ENCODE data around the gene MACF1. TPM values are rescaled to one million over a fixed set of nuclear protein-coding genes. Genes with fewer than 3 reads are reported as not detected.
A peak's percentile ranks its signal among the peaks of the same experiment; 100 is the strongest.

The MACF1 gene
- total and polyA plus RNA-seq, 4 donors = 284 to 366 (median 329) TPM

DNA sequence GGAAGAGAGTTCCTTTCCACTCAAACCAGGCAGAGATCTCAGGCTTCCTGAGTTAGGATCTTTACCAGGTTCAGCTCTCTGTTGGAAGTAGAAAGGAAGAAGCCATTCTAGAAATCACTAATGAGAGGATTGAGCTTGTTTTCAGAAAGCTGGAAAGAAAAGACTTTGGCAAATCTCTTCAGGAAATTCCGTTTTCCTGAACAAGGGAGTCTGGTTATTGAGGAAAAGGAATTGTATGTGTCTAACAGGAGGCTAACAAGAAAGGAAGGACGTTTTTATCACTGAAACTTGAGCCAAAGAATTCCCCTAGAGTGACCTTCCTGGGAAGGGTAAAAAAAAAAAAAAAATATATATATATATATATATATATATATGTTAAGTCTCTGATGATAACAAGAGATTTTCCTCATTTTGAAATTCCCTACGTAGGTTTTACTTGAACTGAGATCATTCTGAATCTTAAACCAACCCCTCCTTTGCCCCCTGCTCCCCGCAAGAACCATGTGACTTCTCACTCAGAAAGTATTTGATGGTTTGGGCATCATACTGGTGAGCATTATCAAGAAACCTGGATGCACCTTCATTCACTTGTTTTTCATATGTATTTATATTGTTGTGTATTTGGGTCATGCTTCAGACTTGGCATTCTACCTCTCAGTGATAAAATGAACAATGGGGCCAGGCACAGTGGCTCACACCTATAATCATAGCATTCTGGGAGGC lies 188.5 kb downstream of the MACF1 start:
- Histone ChIP-seq H3K9me3 (ENCODE audit: control insufficient read depth, insufficient read depth, low read length) (peaks cover 1% of the 10 kb centered on the region), H3K27me3 (ENCODE audit: control insufficient read depth, insufficient read depth, low read length) (no peaks in the 10 kb centered on the region), H3K4me3 (ENCODE audit: low read depth, low read length) (no peak overlapping the region), H3K27ac (ENCODE audit: low read depth, low read length) (peak overlapping the region; percentile 79), H3K36me3 (ENCODE audit: control insufficient read depth, insufficient read depth, low read length) (peaks cover 19% of the 10 kb centered on the region), H3K4me1 (ENCODE audit: control insufficient read depth, insufficient read depth, low read length) (peaks cover 24% of the 10 kb centered on the region)
- DNase-seq (ENCODE audit: low read depth in 4 of 6, low spot score in 6 of 6) = no peak
- WGBS (ENCODE audit: insufficient coverage) = 80% methylated on average over 1 of the region's 4 CpGs

DNA sequence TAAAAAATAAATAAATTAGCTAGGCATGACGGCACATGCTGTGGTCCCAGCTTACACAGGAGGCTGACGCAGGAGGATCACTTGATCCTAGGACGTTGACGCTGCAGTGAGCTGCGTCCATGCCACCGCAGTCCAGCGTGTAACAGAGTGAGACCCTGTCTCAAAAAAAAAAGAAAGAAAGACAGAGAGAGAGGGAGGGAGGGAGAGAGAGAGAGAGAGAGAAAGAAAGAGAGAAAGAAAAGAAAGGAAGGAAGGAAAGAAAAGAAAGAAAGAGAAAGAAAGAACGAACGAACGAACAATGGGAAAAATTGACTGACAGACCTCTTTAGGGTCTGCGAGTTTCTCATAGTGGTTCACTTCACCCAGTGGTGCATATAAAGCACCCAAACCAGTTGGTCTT lies 189.2 kb downstream of the MACF1 start:
- Histone ChIP-seq H3K27me3 (ENCODE audit: control insufficient read depth, insufficient read depth, low read length) (no peaks in the 10 kb centered on the region), H3K36me3 (ENCODE audit: control insufficient read depth, insufficient read depth, low read length) (peaks cover 14% of the 10 kb centered on the region), H3K9me3 (ENCODE audit: control insufficient read depth, insufficient read depth, low read length) (peaks cover 1% of the 10 kb centered on the region), H3K4me1 (ENCODE audit: control insufficient read depth, insufficient read depth, low read length) (peaks cover 30% of the 10 kb centered on the region), H3K4me3 (ENCODE audit: low read depth, low read length) (no peak overlapping the region), H3K27ac (ENCODE audit: low read depth, low read length) (peak overlapping the region; percentile 57)
- DNase-seq (ENCODE audit: low read depth in 4 of 6, low spot score in 6 of 6) = no peak
- WGBS (ENCODE audit: insufficient coverage) = 88% methylated on average over 11 of the region's 11 CpGs

DNA sequence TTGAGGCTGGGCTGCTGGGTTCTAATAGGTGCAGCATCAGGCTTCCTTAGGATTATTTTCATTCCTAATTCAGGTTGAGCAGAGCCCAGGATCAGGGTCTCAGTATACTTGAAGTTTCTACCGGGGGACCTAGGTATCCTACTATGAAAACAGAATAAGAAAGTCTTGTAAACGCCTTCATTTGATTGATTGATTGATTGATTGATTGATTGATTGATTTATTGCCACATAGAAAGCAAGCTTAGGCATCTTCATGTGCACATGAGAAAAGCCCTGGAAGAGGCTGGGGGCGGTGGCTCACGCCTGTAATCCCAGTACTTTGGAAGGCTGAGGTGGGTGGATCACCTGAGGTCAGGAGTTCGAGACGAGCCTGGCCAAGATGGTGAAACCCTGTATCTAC lies 189.6 kb downstream of the MACF1 start:
- peaks cover 31% of the 10 kb centered on the region for H3K4me1 ChIP-seq (ENCODE audit: control insufficient read depth, insufficient read depth, low read length)
- no peak overlapping the region for H3K27ac ChIP-seq (ENCODE audit: low read depth, low read length)
- 84% methylated on average over 3 of the region's 6 CpGs for WGBS (ENCODE audit: insufficient coverage)
- peaks cover 11% of the 10 kb centered on the region for H3K36me3 ChIP-seq (ENCODE audit: control insufficient read depth, insufficient read depth, low read length)
- H3K9me3 ChIP-seq (ENCODE audit: control insufficient read depth, insufficient read depth, low read length) = peaks cover 1% of the 10 kb centered on the region
- DNase-seq (ENCODE audit: low read depth in 4 of 6, low spot score in 6 of 6) = no peak
- H3K4me3 ChIP-seq (ENCODE audit: low read depth, low read length) = no peak overlapping the region
- H3K27me3 ChIP-seq (ENCODE audit: control insufficient read depth, insufficient read depth, low read length) = no peaks in the 10 kb centered on the region

- WGBS (ENCODE audit: insufficient coverage) = 26% methylated on average over 3 of the region's 3 CpGs
- Histone ChIP-seq H3K4me3 (ENCODE audit: low read depth, low read length) (no peak overlapping the region), H3K36me3 (ENCODE audit: control insufficient read depth, insufficient read depth, low read length) (peaks cover 6% of the 10 kb centered on the region), H3K27ac (ENCODE audit: low read depth, low read length) (peak overlapping the region; percentile 75), H3K4me1 (ENCODE audit: control insufficient read depth, insufficient read depth, low read length) (peaks cover 36% of the 10 kb centered on the region), H3K9me3 (ENCODE audit: control insufficient read depth, insufficient read depth, low read length) (peaks cover 1% of the 10 kb centered on the region), H3K27me3 (ENCODE audit: control insufficient read depth, insufficient read depth, low read length) (no peaks in the 10 kb centered on the region)
- DNase-seq (ENCODE audit: low read depth in 4 of 6, low spot score in 6 of 6) = no peak
These were observed 190.1 kb downstream of the MACF1 start for GRCh38 chr1:39394598-39394997.

DNA sequence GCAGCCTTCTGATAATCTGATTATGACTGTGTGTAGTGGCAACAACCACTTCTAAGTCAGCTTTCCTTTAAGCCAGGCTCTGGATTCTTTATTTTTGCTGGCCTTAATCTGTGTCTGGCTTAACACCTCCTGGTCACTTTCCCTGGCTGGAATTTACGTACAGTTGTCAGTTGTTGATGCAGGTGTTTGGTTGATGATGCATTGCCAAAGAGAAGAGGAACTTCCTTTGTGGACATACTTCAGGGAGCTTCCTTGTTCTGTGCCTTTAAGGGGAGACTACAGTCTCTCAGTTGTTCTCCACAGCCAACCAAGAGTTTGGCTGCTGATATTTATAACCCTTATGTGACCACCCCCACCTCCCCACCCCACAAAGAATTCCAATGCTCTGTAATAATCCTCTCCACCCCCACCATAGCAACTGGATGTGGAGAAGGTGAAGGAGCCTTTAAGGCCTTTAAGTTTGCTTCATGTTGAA lies 190.9 kb downstream of the MACF1 start:
- H3K27me3 ChIP-seq (ENCODE audit: control insufficient read depth, insufficient read depth, low read length) = no peaks in the 10 kb centered on the region
- peak overlapping the region; percentile 75 for H3K27ac ChIP-seq (ENCODE audit: low read depth, low read length)
- H3K4me3 ChIP-seq (ENCODE audit: low read depth, low read length) = no peak overlapping the region
- peaks cover 36% of the 10 kb centered on the region for H3K4me1 ChIP-seq (ENCODE audit: control insufficient read depth, insufficient read depth, low read length)
- WGBS (ENCODE audit: insufficient coverage) = no CpG with 5 or more reads among the region's 1 CpG
- peaks cover 1% of the 10 kb centered on the region for H3K36me3 ChIP-seq (ENCODE audit: control insufficient read depth, insufficient read depth, low read length)
- peak in 1 of 6 donors; percentile 58 for DNase-seq (ENCODE audit: low read depth in 4 of 6, low spot score in 6 of 6)
- peaks cover 1% of the 10 kb centered on the region for H3K9me3 ChIP-seq (ENCODE audit: control insufficient read depth, insufficient read depth, low read length)

DNA sequence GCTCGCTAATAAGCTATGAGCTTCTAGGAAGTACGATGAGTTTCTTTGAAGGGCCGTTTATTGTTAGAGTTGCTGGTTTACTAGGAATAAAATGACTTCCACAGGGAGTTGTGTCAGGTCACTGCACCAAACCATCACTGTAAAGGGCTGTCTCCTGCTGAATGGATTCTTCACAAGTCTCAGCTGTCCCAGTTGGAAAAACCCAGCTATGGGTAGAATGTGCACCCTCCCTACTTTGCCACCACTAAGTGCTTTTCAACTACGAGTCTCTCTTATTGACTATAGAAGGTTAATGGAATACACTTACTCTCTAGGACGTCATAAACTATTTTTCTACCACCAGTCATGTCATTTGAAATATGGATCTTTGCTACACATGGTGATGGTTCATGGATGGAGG lies 192.2 kb downstream of the MACF1 start:
- Histone ChIP-seq H3K36me3 (ENCODE audit: control insufficient read depth, insufficient read depth, low read length) (no peaks in the 10 kb centered on the region), H3K27me3 (ENCODE audit: control insufficient read depth, insufficient read depth, low read length) (no peaks in the 10 kb centered on the region), H3K27ac (ENCODE audit: low read depth, low read length) (no peak overlapping the region), H3K4me3 (ENCODE audit: low read depth, low read length) (no peak overlapping the region), H3K9me3 (ENCODE audit: control insufficient read depth, insufficient read depth, low read length) (no peaks in the 10 kb centered on the region), H3K4me1 (ENCODE audit: control insufficient read depth, insufficient read depth, low read length) (peaks cover 35% of the 10 kb centered on the region)
- no peak for DNase-seq (ENCODE audit: low read depth in 4 of 6, low spot score in 6 of 6)
- WGBS (ENCODE audit: insufficient coverage) = 76% methylated on average over 3 of the region's 5 CpGs

DNA sequence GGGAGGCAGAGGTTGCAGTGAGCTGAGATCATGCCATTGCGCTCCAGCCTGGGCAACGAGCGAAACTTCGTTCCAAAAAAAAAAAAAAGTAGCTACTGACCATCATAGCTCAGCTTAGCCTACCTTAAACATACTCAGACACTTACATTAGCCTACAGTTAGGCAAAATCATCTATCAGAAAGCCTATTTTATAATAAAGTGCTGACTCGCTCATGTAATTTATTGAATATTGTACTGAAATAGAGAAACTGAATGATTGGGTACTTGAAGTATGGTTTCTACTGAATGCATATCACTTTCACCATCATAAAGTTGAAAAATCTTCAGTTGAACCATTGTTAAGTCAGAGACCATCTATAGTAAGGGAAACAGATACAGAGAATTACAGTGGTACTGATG lies 193.0 kb downstream of the MACF1 start:
- Histone ChIP-seq H3K9me3 (ENCODE audit: control insufficient read depth, insufficient read depth, low read length) (no peaks in the 10 kb centered on the region), H3K4me3 (ENCODE audit: low read depth, low read length) (no peak overlapping the region), H3K27me3 (ENCODE audit: control insufficient read depth, insufficient read depth, low read length) (no peaks in the 10 kb centered on the region), H3K36me3 (ENCODE audit: control insufficient read depth, insufficient read depth, low read length) (no peaks in the 10 kb centered on the region), H3K27ac (ENCODE audit: low read depth, low read length) (peak overlapping the region; percentile 54), H3K4me1 (ENCODE audit: control insufficient read depth, insufficient read depth, low read length) (peaks cover 33% of the 10 kb centered on the region)
- WGBS (ENCODE audit: insufficient coverage) = no CpG with 5 or more reads among the region's 5 CpGs
- no peak for DNase-seq (ENCODE audit: low read depth in 4 of 6, low spot score in 6 of 6)

- no peaks in the 10 kb centered on the region for H3K9me3 ChIP-seq (ENCODE audit: control insufficient read depth, insufficient read depth, low read length)
- H3K27ac ChIP-seq (ENCODE audit: low read depth, low read length) = peak overlapping the region; percentile 54
- peaks cover 31% of the 10 kb centered on the region for H3K4me1 ChIP-seq (ENCODE audit: control insufficient read depth, insufficient read depth, low read length)
- DNase-seq (ENCODE audit: low read depth in 4 of 6, low spot score in 6 of 6) = peak in 3 of 6 donors; percentile 26 to 91 (median 76)
- H3K27me3 ChIP-seq (ENCODE audit: control insufficient read depth, insufficient read depth, low read length) = no peaks in the 10 kb centered on the region
- H3K4me3 ChIP-seq (ENCODE audit: low read depth, low read length) = no peak overlapping the region
- H3K36me3 ChIP-seq (ENCODE audit: control insufficient read depth, insufficient read depth, low read length) = no peaks in the 10 kb centered on the region
- WGBS (ENCODE audit: insufficient coverage) = no CpG with 5 or more reads among the region's 6 CpGs
These were observed 194.0 kb downstream of the MACF1 start for GRCh38 chr1:39398278-39399021.

DNA sequence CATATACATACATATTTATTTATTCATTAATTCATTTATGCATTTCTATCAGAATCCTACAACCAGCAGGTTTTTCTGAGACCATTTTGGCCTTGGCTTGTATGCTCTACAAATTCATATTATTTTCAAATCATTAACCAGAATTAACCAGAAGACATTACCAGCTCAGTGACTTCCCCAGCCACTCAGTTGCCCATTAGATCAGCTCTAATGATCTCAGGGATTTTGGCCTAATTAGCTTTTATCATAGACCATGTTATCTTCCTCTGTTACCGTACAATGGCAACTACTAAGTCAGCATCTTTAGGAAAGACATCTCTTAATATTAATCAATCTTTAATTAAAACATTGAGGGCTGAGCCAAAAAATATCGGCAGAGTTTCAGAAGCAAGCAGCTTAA lies 196.6 kb downstream of the MACF1 start:
- Histone ChIP-seq H3K9me3 (ENCODE audit: control insufficient read depth, insufficient read depth, low read length) (no peaks in the 10 kb centered on the region), H3K27ac (ENCODE audit: low read depth, low read length) (no peak overlapping the region), H3K4me3 (ENCODE audit: low read depth, low read length) (no peak overlapping the region), H3K27me3 (ENCODE audit: control insufficient read depth, insufficient read depth, low read length) (no peaks in the 10 kb centered on the region), H3K4me1 (ENCODE audit: control insufficient read depth, insufficient read depth, low read length) (peaks cover 17% of the 10 kb centered on the region), H3K36me3 (ENCODE audit: control insufficient read depth, insufficient read depth, low read length) (no peaks in the 10 kb centered on the region)
- WGBS (ENCODE audit: insufficient coverage) = no CpG with 5 or more reads among the region's 2 CpGs
- peak in 1 of 6 donors; percentile 84 for DNase-seq (ENCODE audit: low read depth in 4 of 6, low spot score in 6 of 6)
